Cardiac fibroblast (primary cell): ENCODE results near the gene ADGRB2.

ENCODE experiments used
- DNase-seq, 2 donors: peaks; one replicate each; pipeline versions ENCODE4 v3.0.0 to v3.0.0-alpha.2; 2010; ENCODE audit warnings: low read depth in 2 of 2
- H3K4me3 ChIP-seq, 2 donors: replicated peaks in 1 of 2; 1 replicate in 1 of 2; 2 replicates in 1 of 2; pipeline ENCODE4 v1.5.1; 2011; ENCODE audit warnings: low read depth in 2 of 2, low read length in 2 of 2, mild to moderate bottlenecking in 2 of 2, moderate library complexity in 1 of 2
- CTCF ChIP-seq: IDR thresholded peaks from one replicate; pipeline ENCODE4 v1.5.1; 2011; ENCODE audit warnings: low read depth, mild to moderate bottlenecking, low read length, inconsistent platforms

ADGRB2 gene

GRCh38 chr1:31704271-31705079, 59.7 kb downstream of the ADGRB2 start:
- TF ChIP-seq CTCF, result no peak
- peak; percentile 61 to 66 for DNase-seq
- H3K4me3 ChIP-seq, result peak overlapping the region; percentile 54 to 55

DNA sequence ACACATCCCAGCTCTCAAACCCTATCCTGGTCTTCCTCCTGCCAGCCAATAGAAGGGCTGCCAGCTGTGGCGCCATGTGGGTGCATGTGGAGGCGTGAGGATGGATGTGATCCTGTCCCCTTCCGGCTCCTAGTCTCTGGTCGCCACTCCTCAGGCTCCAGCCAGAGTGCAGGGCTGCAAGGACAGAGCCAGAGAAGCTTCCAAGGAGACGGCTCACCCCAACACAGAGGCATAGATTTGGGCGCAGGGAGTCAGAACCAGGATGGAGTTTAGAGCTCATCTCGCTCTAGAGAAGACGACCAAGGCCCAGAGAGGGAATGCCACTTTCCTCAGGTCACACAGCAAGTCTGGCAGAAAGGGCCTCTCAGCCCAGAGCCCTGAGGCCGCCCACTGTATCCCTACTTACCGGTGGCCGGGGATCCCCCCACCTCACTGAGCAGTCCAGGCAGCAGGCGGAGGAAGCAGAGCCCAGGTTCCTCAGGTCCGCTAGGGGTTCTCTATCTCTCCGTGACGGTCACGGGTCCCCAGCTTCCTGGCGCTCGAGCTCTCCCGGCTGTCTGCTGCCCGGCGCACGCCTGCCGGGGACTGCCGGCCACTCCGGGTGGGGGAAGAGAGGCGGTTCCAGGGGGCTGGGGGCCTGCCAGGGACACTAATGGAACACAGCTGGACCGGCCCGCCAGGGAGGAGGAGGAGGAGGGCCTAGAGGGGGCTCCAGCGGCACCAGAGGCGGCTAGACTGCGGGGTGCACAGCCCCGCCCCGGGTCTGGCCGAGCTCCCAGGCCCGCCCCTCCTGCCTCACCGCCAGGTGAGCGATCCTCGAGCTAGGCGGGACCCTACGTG, 60.5 kb downstream of the ADGRB2 start, which contains the start of gene COL16A1:
Gene COL16A1, minus strand, starts transcription at position 587 of the 840 bp plus-strand sequence. CDS start 1,824 bp downstream, outside the sequence.
- no peak for TF ChIP-seq CTCF
- peak within 1 kb of the TSS; percentile 54 to 55 for H3K4me3 ChIP-seq
- DNase-seq, result peak; percentile 22 to 68

- DNase-seq, result no peak
- no peak for TF ChIP-seq CTCF
- H3K4me3 ChIP-seq, result peak overlapping the region; percentile 54 to 55
Observed at GRCh38 chr1:31702836-31703404, 61.2 kb downstream of the ADGRB2 start.

DNA sequence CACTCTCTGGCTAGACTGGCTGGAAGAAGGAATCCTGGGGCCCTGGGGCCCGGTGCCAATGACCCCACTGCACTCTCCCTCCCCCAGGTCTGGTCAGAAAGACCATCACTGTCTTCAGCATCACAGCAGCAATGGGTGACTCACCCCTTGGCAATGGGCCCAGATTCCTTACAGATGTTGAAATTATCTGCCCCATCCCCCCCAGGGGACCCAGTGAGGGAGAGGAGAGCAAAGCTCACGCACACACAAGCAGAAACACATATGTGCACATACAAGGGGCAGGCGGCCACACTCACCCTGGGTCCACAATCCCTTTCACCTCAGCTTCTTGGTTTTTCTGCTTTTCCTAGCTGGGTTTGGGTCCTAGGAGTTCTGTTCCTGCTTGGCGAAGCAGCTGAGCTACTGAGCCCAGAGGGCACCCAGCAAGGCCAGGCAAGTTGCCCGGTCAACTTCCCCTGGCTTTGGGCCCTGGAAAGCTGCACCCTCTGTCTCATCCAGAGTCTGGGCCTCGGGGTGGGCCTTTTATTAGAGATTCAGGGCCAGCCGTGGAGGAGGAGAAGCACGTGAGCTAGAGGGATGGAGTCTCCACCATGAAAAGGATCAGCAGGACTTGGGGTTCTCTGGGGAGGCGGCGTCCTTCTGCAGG, 62.9 kb downstream of the ADGRB2 start:
- H3K4me3 ChIP-seq, result peak overlapping the region in 1 of 2 donors; percentile 18
- no peak for TF ChIP-seq CTCF
- DNase-seq, result peak; percentile 98 to 99

DNA sequence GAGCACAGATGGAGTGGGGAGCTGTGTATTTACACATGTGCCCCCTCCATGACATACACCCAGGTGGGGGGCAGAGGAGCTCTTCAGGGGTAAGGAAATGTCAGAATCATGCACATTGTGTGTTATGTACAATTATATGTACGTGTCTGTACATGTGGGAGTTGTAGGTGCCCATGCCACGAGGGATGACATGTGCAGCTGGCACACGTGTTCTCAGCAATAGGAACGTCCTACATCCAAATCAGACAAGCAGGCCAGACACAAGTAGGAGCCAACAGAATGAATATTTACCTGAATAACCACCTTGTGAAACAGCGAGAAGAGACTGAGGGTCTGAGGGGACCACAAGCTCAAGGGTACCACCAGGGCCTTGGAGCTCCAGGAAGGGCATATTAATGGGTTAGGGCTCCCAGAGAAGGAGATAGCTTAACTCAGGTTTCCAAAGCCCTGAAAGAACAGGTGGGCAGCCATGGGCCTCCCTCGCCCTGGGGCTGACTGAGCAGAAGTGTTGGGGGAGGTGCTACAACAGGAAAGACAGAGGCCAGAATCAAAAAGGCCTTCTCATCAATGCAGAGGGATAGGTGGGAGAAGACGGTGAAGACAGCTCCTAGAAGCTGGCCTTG, 63.6 kb downstream of the ADGRB2 start:
- TF ChIP-seq CTCF, result no peak
- no peak for DNase-seq
- no peak overlapping the region for H3K4me3 ChIP-seq
